ENCODE measurements around the gene SLC44A3. TPM values are rescaled to one million over a fixed set of nuclear protein-coding genes. Genes with fewer than 3 reads are reported as not detected.

SLC44A3 gene
- total and polyA plus RNA-seq, 2 of the 13 experiments (the other 11 are each of a cell fraction or from before 2014, with no cell fraction given) = 6.8 to 14.1 TPM

DNA sequence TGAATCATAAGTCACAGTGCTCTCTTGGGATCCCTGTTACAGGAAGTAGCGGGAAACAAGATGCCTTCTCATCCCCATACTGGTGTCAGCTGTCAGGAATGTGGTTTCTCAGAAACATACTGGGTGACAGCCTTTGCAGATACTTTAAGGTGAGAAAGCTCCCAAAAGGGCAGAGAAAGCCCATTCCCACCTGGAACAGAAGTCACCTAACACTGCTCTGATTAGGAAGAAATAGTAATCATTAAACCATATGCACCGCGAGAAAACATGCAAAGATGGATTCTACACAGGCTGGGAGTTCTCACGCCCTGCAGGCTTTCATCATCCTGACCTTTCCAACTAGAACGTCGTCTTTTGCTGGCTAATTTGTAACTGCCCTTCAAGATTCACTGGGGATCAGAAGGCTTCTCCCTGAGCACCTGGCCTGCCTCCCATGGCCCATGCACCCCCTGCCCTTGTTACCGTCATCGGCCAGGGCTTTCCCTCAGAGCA lies 46.2 kb upstream of the SLC44A3 start (continued):
- TF ChIP-seq, protein P1, sequence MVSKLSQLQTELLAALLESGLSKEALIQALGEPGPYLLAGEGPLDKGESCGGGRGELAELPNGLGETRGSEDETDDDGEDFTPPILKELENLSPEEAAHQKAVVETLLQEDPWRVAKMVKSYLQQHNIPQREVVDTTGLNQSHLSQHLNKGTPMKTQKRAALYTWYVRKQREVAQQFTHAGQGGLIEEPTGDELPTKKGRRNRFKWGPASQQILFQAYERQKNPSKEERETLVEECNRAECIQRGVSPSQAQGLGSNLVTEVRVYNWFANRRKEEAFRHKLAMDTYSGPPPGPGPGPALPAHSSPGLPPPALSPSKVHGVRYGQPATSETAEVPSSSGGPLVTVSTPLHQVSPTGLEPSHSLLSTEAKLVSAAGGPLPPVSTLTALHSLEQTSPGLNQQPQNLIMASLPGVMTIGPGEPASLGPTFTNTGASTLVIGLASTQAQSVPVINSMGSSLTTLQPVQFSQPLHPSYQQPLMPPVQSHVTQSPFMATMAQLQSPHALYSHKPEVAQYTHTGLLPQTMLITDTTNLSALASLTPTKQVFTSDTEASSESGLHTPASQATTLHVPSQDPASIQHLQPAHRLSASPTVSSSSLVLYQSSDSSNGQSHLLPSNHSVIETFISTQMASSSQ (IDR thresholded peaks at IDR 0.05; ENCODE audit: low read depth) = 0 out of 2 replicates have a peak, but pooled peaks have one; percentile 35
- TF ChIP-seq, protein P1 (CRISPR knock-in tag; IDR thresholded peaks at IDR 0.05; ENCODE audit: borderline replicate concordance) = no peak
- TF ChIP-seq ZBTB33 (CRISPR knock-in tag; IDR thresholded peaks at IDR 0.05) = peak; percentile 50; the same call in 1 of the 2 replicates
- TF ChIP-seq KLF13 (CRISPR knock-in tag; IDR thresholded peaks at IDR 0.05) = no peak
- no peak for TF ChIP-seq IRF2 (CRISPR knock-in tag; IDR thresholded peaks at IDR 0.05)
- 0 out of 2 replicates have a peak, but pooled peaks have one; percentile 24 for TF ChIP-seq GATAD2A (CRISPR knock-in tag; IDR thresholded peaks at IDR 0.05)

- H3K9me3 ChIP-seq (ENCODE audit: low read length) = peaks cover 10% of the 10 kb centered on the region; the same call in 1 of the 2 replicates
- H3K4me3 ChIP-seq (replicated peaks in 1 of 3; ENCODE audit: insufficient read depth in 1 of 3, low read depth in 2 of 3, low read length in 3 of 3) = no peak overlapping the region
- in situ Hi-C loops (cut with HindIII; ENCODE audit: extremely low pct_ligation_motif_present, low pct_unique_long_range_greater_than_20kb) = no loop called here
- no peaks in the 10 kb centered on the region for H3K27me3 ChIP-seq (ENCODE audit: control insufficient read depth in 1 of 2, insufficient read depth in 2 of 2, low read length in 2 of 2)
- H3K27ac ChIP-seq (ENCODE audit: extremely low read length, insufficient read depth, low read length) = no peak overlapping the region
- no peaks in the 10 kb centered on the region for H3K79me2 ChIP-seq (ENCODE audit: insufficient read depth, low read length)
- no peaks in the 10 kb centered on the region for H4K20me1 ChIP-seq (ENCODE audit: insufficient read depth, low read length)
- no peak overlapping the region for H3K4me2 ChIP-seq (ENCODE audit: low read depth, low read length)
- WGBS (ENCODE audit: low lambda C conversion rate) = no CpG with 5 or more reads among the region's 1 CpG
- no peak for DNase-seq (ENCODE audit: low spot score)
- no peak for FAIRE-seq
- ATAC-seq = no peak
- no TSS peak for BruUV-seq (replicated peaks)
- no peaks in the 10 kb centered on the region for H3K36me3 ChIP-seq (replicated peaks in 1 of 2; ENCODE audit: control insufficient read depth in 1 of 2, insufficient read depth in 2 of 2, low read length in 2 of 2)
- no peak overlapping the region for H3K9ac ChIP-seq (ENCODE audit: insufficient read depth, low read depth, low read length)
- ChIA-PET POLR2A (no interaction called here), CTCF (ENCODE audit: low intra/inter-chr PET ratio, low total read pairs) (no interaction called here)
- no peak overlapping the region for H2AFZ ChIP-seq (ENCODE audit: low read length)
- intact Hi-C loops (cut with micrococcal nuclease; ENCODE audit: unreplicated experiment) = no loop called here
- H3K4me1 ChIP-seq (ENCODE audit: insufficient read depth, low read length) = peaks cover 27% of the 10 kb centered on the region
- TF ChIP-seq GZF1 (CRISPR knock-in tag; IDR thresholded peaks at IDR 0.05) (no peak), HNF4G (IDR thresholded peaks at IDR 0.05; ENCODE audit: borderline replicate concordance, low read depth, low read length) (no peak), HNF4G (CRISPR knock-in tag; IDR thresholded peaks at IDR 0.05; ENCODE audit: borderline replicate concordance, low read depth) (no peak), SP2 (CRISPR knock-in tag; IDR thresholded peaks at IDR 0.05) (no peak), ZNF740 (CRISPR knock-in tag; IDR thresholded peaks at IDR 0.05) (no peak), ZFYVE20 (CRISPR knock-in tag; IDR thresholded peaks at IDR 0.05; ENCODE audit: borderline replicate concordance, low read depth) (no peak), ZNF572 (CRISPR knock-in tag; IDR thresholded peaks at IDR 0.05) (no peak), CEBPG (CRISPR knock-in tag; IDR thresholded peaks at IDR 0.05) (no peak), RFX1 (IDR thresholded peaks at IDR 0.05) (no peak), SAFB2 (CRISPR knock-in tag; IDR thresholded peaks at IDR 0.05; ENCODE audit: borderline replicate concordance, low read depth) (no peak), JARID2 (CRISPR knock-in tag; IDR thresholded peaks at IDR 0.05; ENCODE audit: insufficient replicate concordance) (no peak)
- TF ChIP-seq, protein P2, sequence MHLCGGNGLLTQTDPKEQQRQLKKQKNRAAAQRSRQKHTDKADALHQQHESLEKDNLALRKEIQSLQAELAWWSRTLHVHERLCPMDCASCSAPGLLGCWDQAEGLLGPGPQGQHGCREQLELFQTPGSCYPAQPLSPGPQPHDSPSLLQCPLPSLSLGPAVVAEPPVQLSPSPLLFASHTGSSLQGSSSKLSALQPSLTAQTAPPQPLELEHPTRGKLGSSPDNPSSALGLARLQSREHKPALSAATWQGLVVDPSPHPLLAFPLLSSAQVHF (CRISPR knock-in tag; IDR thresholded peaks at IDR 0.05) = no peak
Measured at GRCh38 chr1:94776474-94776873, 43.7 kb upstream of the SLC44A3 start.

Data from HepG2 (cell line).